Measurements from ENCODE around the gene FAM9A.

The FAM9A gene

GRCh38 chrX:8801041-8801599 is at the start of gene FAM9A:
FAM9A (minus strand) TSS chrX:8801383; CDS start chrX:8800171, 1,212 bp downstream.
- no peak for DNase-seq (ENCODE audit: low spot score)

- no peak for DNase-seq (ENCODE audit: low spot score)
Measured at GRCh38 chrX:8850478-8850877, 49.3 kb upstream of the FAM9A start.

DNA sequence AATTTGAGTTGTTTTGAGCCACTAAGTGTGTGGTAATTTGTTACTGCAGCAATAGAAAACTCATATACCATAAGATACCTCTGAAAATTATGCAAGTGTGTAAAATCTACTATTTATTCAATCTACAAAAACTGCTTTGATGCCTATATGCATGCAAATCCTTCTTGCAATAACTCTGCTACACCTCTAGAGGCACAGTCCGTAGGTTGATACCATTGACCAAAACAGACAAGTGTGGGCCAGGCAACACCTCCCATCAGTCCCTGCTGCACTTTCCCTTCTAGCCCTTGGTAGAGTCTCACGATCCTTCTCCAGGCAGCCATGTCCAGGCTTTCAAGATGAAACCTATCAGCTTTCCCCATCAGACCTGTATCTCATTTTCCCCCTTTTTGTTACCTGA is 48.8 kb upstream of the FAM9A start:
- peak; percentile 11 for DNase-seq (ENCODE audit: low spot score)

DNA sequence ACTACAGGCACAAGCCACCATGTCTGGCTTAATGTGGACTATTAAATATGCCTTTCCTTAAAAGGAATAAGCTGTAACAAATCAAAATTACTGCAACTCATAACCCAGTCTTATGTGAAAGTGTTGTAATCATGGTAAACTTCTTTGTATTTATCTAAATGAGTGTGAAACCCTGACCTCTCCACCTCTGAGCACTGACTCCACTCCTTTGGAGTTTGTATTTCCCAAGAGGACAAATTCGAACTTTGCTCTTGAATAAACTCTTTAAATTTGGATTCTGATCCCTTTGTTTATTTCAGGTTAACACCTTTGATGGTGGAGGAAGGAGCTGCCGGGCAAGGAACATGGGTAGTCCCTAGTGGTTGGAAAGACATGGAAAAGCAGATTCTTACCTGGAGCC is 48.3 kb upstream of the FAM9A start:
- DNase-seq (ENCODE audit: low spot score), result no peak

- DNase-seq (ENCODE audit: low spot score), result no peak
Measured at GRCh38 chrX:8848911-8849310, 47.7 kb upstream of the FAM9A start.

DNA sequence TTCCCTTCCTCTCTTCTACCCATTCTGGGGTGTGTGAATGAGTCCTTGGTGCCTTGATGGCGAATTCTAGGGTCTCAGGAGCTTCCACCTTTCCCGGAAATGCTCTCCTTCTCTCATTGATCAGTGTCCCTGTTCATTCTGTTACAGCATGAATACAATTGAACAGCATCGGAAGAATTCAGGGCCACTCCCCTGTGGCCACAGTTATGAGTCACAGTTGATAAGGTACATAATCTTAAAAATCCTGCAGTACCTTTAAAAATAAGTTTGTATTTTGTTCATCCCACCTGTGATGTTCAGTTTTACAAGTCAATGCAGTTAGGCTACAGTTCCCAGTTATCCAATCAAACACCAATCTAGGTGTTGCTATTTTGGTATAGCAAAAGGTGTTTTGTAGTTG is 47.3 kb upstream of the FAM9A start:
- no peak for DNase-seq (ENCODE audit: low spot score)

- DNase-seq (ENCODE audit: low spot score), result no peak
Measured at GRCh38 chrX:8847360-8847759, 46.2 kb upstream of the FAM9A start.

GRCh38 chrX:8846266-8846665 is 45.1 kb upstream of the FAM9A start:
- DNase-seq (ENCODE audit: low spot score), result no peak

GRCh38 chrX:8845469-8845868 is 44.3 kb upstream of the FAM9A start:
- DNase-seq (ENCODE audit: low spot score), result no peak

DNA sequence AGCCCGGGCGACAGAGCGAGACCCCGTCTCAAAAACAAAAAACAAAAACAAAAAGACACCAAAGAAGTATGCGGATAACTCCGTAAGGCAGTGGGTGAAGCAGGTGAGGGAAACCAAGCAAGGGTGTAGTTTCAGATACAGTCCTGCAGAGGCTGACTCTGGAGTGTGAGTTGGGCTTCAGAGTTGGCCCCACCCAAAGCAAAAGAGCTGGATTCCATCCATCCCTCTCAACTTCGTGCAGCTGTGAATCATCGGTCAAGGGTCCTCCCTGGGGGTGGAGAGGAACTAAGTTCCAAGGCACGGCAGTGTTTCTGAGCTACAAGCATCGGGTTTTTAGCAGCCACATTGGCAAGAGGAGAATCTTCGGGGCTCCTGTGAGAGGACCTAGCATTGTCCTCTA is 43.9 kb upstream of the FAM9A start:
- DNase-seq (ENCODE audit: low spot score), result no peak

- DNase-seq (ENCODE audit: low spot score), result no peak
Measured at GRCh38 chrX:8844157-8844556, 43.0 kb upstream of the FAM9A start.

DNA sequence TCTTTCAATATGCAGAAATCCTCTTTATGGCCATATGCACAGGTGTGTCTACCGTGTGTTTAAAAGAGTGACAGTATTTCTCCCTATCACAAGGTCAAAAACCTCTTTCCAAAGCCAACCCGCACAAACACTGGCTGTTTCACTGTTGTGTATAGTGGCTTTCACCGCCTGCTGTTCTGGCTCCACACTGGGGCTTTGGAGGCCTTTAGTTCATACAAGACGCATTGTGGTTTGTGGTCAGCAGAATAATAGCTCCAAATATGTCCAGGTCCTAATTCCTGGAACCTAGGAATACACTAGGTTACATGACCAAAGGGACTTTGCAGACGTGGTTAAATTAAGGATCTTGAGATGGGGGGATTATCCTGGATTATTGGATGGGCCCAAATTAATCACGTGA is 40.7 kb upstream of the FAM9A start:
- DNase-seq (ENCODE audit: low spot score), result no peak

DNA sequence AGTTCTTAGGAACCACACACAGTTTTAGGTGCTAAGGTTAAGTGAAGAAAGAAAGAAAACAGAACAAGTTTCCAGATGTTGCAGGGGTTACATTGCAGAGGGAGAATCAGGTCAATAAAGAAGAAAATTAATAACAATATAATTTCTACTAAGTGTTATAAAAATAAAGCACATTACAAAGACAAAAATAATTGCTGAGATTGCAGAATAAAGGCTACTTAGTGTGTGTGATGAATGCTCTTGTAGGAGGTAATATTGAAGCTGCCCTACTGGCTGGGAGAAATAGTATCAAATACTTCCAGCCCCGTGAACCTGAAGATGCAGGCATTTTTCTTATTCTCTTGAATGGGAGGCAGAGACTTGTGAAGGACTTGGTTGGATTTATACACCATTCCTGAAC is 33.2 kb upstream of the FAM9A start:
- no peak for DNase-seq (ENCODE audit: low spot score)

- no peak for DNase-seq (ENCODE audit: low spot score)
Measured at GRCh38 chrX:8832582-8833378, 31.6 kb upstream of the FAM9A start.

DNA sequence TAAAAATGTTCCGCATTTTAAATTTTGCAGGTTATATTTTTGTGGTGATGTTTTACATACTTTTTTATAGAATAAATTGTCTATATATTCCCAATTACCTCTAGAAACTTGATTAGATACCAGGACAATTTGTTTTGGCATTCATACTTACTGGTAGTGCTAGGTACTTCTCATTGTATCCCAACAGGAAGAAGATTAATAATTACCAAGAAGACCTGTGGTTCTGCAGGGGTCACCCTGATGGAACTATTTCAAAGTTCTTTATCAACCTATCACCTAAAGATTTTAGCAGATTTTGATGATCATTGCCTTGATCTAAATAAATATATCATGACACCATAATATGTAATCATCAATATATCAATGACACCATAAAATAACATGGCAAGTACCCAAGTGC is 22.5 kb upstream of the FAM9A start:
- no peak for DNase-seq (ENCODE audit: low spot score)

- DNase-seq (ENCODE audit: low spot score), result no peak
Measured at GRCh38 chrX:8822002-8822401, 20.8 kb upstream of the FAM9A start.

DNA sequence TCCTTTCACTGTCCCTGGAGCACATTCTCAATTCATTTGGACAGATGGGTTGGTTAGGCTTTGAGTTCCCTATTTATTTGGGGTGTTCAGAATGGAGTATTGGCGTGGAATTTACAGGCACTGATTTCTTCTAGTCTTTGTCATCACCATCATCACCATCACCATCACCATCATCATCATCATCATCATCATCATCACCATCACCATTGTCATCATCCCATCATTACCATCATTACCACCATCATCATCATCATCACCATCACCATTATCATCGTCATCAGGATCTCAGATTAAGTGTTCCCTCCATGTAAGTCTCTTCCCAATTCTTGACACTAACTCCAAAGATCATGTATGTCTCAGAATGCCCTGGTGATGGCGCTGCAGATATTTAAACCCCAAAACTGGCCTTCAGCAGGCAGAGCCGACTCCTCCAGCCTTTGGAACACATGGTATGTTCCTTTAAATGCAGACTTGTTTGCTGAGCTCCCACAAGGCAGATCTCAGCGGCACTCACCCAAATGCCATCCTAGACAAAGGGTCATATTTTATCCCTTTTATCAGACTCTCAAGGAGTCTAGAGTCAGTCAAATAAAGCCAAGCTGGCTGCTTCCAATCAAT is 19.8 kb upstream of the FAM9A start:
- no peak for DNase-seq (ENCODE audit: low spot score)

GRCh38 chrX:8815460-8816065 is 14.4 kb upstream of the FAM9A start:
- DNase-seq (ENCODE audit: low spot score), result peak; percentile 67

DNA sequence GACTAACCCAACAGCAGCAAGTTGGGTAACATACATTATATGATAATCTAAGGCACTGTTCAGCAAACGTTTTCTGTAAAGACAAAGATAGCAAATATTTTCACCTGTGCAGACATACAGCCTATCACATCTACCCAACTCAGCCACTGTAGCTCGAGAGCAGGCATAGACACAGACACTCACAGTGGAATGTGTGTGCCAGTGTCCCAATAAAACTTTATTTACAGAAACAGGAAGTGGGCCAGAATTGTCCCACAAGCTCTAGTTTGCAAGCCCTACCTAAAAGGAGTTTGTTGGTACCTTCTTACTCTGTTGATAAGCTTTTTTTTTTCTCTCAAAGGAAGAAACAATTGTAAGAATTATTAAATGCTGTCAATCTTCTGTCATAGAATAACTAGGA is 11.9 kb upstream of the FAM9A start:
- DNase-seq (ENCODE audit: low spot score), result peak; percentile 20

GRCh38 chrX:8811611-8812010 is 10.4 kb upstream of the FAM9A start:
- DNase-seq (ENCODE audit: low spot score), result no peak

GRCh38 chrX:8808661-8809060 is 7.5 kb upstream of the FAM9A start:
- no peak for DNase-seq (ENCODE audit: low spot score)

DNA sequence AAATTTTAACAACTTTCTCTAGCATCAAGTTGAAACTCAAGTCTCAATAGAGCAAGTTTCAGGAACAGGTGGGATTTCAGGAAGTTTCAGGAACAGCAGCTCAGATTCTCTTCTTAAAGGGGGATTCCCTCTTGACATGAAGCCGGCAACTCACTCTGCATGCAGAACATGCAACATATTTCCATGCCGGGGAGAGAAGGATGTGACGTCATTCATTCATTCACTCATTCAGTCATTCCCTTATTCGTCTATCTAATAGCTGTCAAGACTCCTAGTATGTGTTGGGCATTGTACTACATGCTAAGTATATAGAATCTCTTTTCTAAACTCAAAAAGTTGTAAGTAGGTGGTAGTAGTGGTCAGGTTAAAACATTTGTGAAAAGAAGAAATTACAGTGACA is 4.8 kb upstream of the FAM9A start:
- DNase-seq (ENCODE audit: low spot score), result no peak

- no peak for DNase-seq (ENCODE audit: low spot score)
Measured at GRCh38 chrX:8805046-8805445, 3.9 kb upstream of the FAM9A start.

All from NAMALWA (cell line).